WTC11 (cell line): ENCODE results near the gene ITGA5.

Experiments used
- ATF3 ChIP-seq: sonication (generic); formaldehyde crosslinking; conservative IDR thresholded peaks from 2 replicates; pipeline ENCODE4 v1.8.1; 2022; ENCODE audit warnings: mild to moderate bottlenecking, missing genetic modification reagents
- ESRRA ChIP-seq: sonication (generic); formaldehyde crosslinking; IDR thresholded peaks from 2 replicates; pipeline ENCODE4 v1.8.1; 2022; ENCODE audit warnings: mild to moderate bottlenecking, missing genetic modification reagents, borderline replicate concordance
- SMAD4 ChIP-seq: sonication (generic); formaldehyde crosslinking; IDR thresholded peaks from 2 replicates; pipeline ENCODE4 v1.8.0; 2022; ENCODE audit warnings: mild to moderate bottlenecking, missing genetic modification reagents
- ZNF671 ChIP-seq: fragments of 250-450 bp; sonication (Bioruptor Pico); IDR thresholded peaks from 2 replicates; pipeline ENCODE4 v1.8.0; 2021; ENCODE audit warnings: mild to moderate bottlenecking

DNA sequence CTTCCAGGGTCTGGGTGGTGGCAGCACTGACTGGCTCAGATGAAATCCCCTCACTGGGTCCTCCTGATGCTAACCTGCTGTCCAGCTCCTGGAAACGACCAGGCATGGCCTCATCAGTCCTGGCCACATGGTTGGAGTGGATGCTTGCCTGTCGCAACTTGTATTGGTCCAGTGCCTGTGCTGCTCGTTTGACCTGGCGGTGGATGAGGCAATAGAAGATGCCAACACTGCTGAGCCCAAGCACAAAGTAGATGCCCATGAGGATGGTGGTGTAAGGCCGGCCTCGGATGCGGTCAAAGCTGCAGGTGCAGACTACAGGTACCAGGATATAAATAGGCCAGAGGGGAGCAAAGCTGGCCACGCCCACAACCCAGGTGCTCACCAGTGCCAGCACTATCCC is 56.0 kb downstream of the ITGA5 start:
- TF ChIP-seq SMAD4 (CRISPR knock-in tag) (no peak), ESRRA (CRISPR knock-in tag) (no peak), ATF3 (CRISPR knock-in tag) (no peak), ZNF671 (CRISPR knock-in tag) (no peak)
